OCI-LY7 (cell line): ENCODE results near the gene C1orf21.

Source experiments
- EZH2phosphoT487 ChIP-seq: fragments of 200-600 bp; sonication (generic); IDR thresholded peaks from 2 replicates; pipeline ENCODE4 v1.6.1; 2018; ENCODE audit warnings: low read depth, borderline replicate concordance, mild to moderate bottlenecking, mixed run types, antibody characterized with exemption, low read length, moderate library complexity, mixed read lengths
- TF ChIP-seq, protein P1 (sequence below): fragments of 200-600 bp; sonication (generic); conservative IDR thresholded peaks from 2 replicates; pipeline ENCODE4 v1.5.1; 2014; ENCODE audit warnings: mild to moderate bottlenecking, antibody characterized with exemption, low read length, moderate library complexity, mixed read lengths

DNA sequence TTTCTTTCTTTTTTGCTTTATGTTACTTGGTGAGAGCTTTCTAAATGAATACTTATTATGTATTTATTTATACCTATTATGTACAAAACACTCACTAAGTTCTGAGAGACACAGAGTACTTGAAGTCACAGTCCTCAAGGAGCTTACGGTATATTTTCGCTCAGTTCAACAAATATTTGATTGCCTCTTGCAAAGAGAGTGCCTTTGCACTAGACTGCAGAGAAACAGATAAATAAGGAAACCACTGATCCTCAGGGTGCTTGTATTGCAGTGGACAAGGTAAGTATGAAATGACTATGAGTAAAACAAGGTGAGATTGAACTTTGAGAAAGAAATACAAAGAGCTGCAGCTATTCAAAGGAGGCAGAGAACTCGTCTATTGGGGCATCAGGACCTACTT, 123.3 kb downstream of the C1orf21 start:
- TF ChIP-seq, protein P1, sequence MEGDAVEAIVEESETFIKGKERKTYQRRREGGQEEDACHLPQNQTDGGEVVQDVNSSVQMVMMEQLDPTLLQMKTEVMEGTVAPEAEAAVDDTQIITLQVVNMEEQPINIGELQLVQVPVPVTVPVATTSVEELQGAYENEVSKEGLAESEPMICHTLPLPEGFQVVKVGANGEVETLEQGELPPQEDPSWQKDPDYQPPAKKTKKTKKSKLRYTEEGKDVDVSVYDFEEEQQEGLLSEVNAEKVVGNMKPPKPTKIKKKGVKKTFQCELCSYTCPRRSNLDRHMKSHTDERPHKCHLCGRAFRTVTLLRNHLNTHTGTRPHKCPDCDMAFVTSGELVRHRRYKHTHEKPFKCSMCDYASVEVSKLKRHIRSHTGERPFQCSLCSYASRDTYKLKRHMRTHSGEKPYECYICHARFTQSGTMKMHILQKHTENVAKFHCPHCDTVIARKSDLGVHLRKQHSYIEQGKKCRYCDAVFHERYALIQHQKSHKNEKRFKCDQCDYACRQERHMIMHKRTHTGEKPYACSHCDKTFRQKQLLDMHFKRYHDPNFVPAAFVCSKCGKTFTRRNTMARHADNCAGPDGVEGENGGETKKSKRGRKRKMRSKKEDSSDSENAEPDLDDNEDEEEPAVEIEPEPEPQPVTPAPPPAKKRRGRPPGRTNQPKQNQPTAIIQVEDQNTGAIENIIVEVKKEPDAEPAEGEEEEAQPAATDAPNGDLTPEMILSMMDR: no peak
- TF ChIP-seq EZH2phosphoT487: no peak
